BLaER1 (cell line): ENCODE results near the gene ESPNL.

ENCODE experiments used
- H3K27ac ChIP-seq: shearing (Covaris generic); formaldehyde crosslinking; 2 replicates; pipeline ENCODE4 v1.8.1; 2022
- H3K27me3 ChIP-seq: shearing (Covaris generic); formaldehyde crosslinking; 2 replicates; pipeline ENCODE4 v1.8.1; 2022
- H3K36me3 ChIP-seq: shearing (Covaris generic); formaldehyde crosslinking; 2 replicates; pipeline ENCODE4 v1.8.1; 2022
- H3K4me1 ChIP-seq: shearing (Covaris generic); formaldehyde crosslinking; 2 replicates; pipeline ENCODE4 v1.8.1; 2022
- H3K4me2 ChIP-seq: shearing (Covaris generic); formaldehyde crosslinking; 2 replicates; pipeline ENCODE4 v1.8.1; 2022
- H3K4me3 ChIP-seq: shearing (Covaris generic); formaldehyde crosslinking; 2 replicates; pipeline ENCODE4 v1.8.1; 2022
- H3K9ac ChIP-seq: shearing (Covaris generic); formaldehyde crosslinking; 2 replicates; pipeline ENCODE4 v1.8.1; 2022
- H3K9me3 ChIP-seq: shearing (Covaris generic); formaldehyde crosslinking; 2 replicates; pipeline ENCODE4 v1.8.1; 2022
- H4K20me1 ChIP-seq: shearing (Covaris generic); formaldehyde crosslinking; 2 replicates; pipeline ENCODE4 v1.8.1; 2022
- Cebpa-rat ChIP-seq: shearing (Covaris generic); IDR thresholded peaks from 2 replicates; pipeline ENCODE4 v1.8.1; 2022

Gene ESPNL

GRCh38 chr2:238151205-238151604, 51.1 kb downstream of the ESPNL start:
- H3K9me3 ChIP-seq: no peaks in the 10 kb centered on the region; the same call in 1 of the 2 replicates
- H3K4me1 ChIP-seq: peaks cover 50% of the 10 kb centered on the region
- TF ChIP-seq Cebpa-rat: no peak
- H3K36me3 ChIP-seq: no peaks in the 10 kb centered on the region
- no peak overlapping the region for H3K4me3 ChIP-seq
- no peak overlapping the region for H3K27ac ChIP-seq
- H3K4me2 ChIP-seq: peak overlapping the region; percentile 36
- no peaks in the 10 kb centered on the region for H3K27me3 ChIP-seq
- no peaks in the 10 kb centered on the region for H4K20me1 ChIP-seq
- H3K9ac ChIP-seq: no peak overlapping the region

- Histone ChIP-seq H3K9me3 (no peaks in the 10 kb centered on the region; the same call in 1 of the 2 replicates), H3K36me3 (no peaks in the 10 kb centered on the region), H3K4me2 (peak overlapping the region; percentile 36), H3K4me3 (no peak overlapping the region), H3K9ac (no peak overlapping the region), H3K27me3 (no peaks in the 10 kb centered on the region), H3K4me1 (peaks cover 45% of the 10 kb centered on the region), H4K20me1 (no peaks in the 10 kb centered on the region), H3K27ac (no peak overlapping the region)
- TF ChIP-seq Cebpa-rat: no peak
Observed at GRCh38 chr2:238151628-238152235, 51.6 kb downstream of the ESPNL start.

- H4K20me1 ChIP-seq: no peaks in the 10 kb centered on the region
- H3K4me1 ChIP-seq: peaks cover 36% of the 10 kb centered on the region
- no peak overlapping the region for H3K9ac ChIP-seq
- no peaks in the 10 kb centered on the region for H3K36me3 ChIP-seq
- H3K27ac ChIP-seq: no peak overlapping the region
- no peak overlapping the region for H3K4me3 ChIP-seq
- no peaks in the 10 kb centered on the region for H3K27me3 ChIP-seq
- H3K4me2 ChIP-seq: no peak overlapping the region
- no peak for TF ChIP-seq Cebpa-rat
- H3K9me3 ChIP-seq: no peaks in the 10 kb centered on the region; the same call in 1 of the 2 replicates
Observed at GRCh38 chr2:238152771-238153688, 52.9 kb downstream of the ESPNL start.

- H3K4me2 ChIP-seq: no peak overlapping the region
- 0 out of 2 replicates have a peak, but pooled peaks cover under 1% of the 10 kb centered on the region for H4K20me1 ChIP-seq
- no peak overlapping the region for H3K4me3 ChIP-seq
- peaks cover 6% of the 10 kb centered on the region; the same call in 1 of the 2 replicates for H3K27me3 ChIP-seq
- H3K27ac ChIP-seq: no peak overlapping the region
- no peaks in the 10 kb centered on the region; the same call in 1 of the 2 replicates for H3K9me3 ChIP-seq
- peaks cover 42% of the 10 kb centered on the region for H3K4me1 ChIP-seq
- no peaks in the 10 kb centered on the region for H3K36me3 ChIP-seq
- no peak for TF ChIP-seq Cebpa-rat
- no peak overlapping the region for H3K9ac ChIP-seq
Observed at GRCh38 chr2:238154570-238154969, 54.4 kb downstream of the ESPNL start.

DNA sequence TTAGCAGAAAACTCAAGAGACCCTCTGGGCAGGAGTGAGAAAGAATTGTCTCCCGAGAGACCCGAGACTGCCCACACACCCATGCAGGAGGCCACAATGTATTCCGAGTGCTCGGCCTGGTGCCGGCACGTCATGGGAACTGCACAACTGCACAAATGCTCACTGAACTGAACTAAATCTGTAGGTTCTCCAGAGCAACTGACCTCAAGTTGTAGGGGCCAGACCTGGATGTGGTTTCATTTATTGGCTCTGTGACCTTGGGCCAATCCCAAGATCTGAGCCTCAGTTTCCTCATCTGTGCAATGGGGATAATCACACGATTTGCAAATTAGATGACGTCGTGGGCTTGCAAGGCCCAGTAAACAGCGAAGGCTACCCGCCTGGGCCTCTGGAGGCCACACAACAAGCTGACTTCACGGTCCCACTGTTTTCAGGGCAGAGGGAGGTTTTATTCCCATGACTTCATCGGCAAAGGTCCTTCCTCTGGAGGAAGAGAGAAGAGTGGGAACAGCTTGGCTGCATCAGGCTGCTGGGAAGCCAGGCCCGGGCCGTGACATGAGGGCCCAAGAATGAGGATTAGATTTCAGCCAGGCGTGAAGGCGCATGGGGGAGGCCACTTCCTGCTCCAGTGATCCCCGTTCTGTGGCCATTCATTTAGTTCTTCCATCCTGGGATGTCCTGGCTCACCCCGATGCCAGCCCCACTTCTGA, 55.1 kb downstream of the ESPNL start:
- H4K20me1 ChIP-seq: 0 out of 2 replicates have a peak, but pooled peaks cover 6% of the 10 kb centered on the region
- no peak overlapping the region for H3K9ac ChIP-seq
- peaks cover 10% of the 10 kb centered on the region; the same call in 1 of the 2 replicates for H3K27me3 ChIP-seq
- peaks cover 45% of the 10 kb centered on the region for H3K4me1 ChIP-seq
- no peak overlapping the region for H3K4me3 ChIP-seq
- no peaks in the 10 kb centered on the region; the same call in 1 of the 2 replicates for H3K9me3 ChIP-seq
- no peak overlapping the region for H3K27ac ChIP-seq
- no peaks in the 10 kb centered on the region for H3K36me3 ChIP-seq
- peak overlapping the region; percentile 42 for H3K4me2 ChIP-seq
- TF ChIP-seq Cebpa-rat: no peak

- no peak overlapping the region for H3K4me3 ChIP-seq
- 0 out of 2 replicates have a peak, but pooled peaks cover 6% of the 10 kb centered on the region for H4K20me1 ChIP-seq
- H3K27me3 ChIP-seq: peaks cover 10% of the 10 kb centered on the region; the same call in 1 of the 2 replicates
- no peak for TF ChIP-seq Cebpa-rat
- peaks cover 45% of the 10 kb centered on the region for H3K4me1 ChIP-seq
- H3K36me3 ChIP-seq: no peaks in the 10 kb centered on the region
- no peak overlapping the region for H3K27ac ChIP-seq
- H3K9me3 ChIP-seq: no peaks in the 10 kb centered on the region; the same call in 1 of the 2 replicates
- H3K9ac ChIP-seq: no peak overlapping the region
- H3K4me2 ChIP-seq: peak overlapping the region; percentile 42
Observed at GRCh38 chr2:238155761-238156694, 55.9 kb downstream of the ESPNL start.

DNA sequence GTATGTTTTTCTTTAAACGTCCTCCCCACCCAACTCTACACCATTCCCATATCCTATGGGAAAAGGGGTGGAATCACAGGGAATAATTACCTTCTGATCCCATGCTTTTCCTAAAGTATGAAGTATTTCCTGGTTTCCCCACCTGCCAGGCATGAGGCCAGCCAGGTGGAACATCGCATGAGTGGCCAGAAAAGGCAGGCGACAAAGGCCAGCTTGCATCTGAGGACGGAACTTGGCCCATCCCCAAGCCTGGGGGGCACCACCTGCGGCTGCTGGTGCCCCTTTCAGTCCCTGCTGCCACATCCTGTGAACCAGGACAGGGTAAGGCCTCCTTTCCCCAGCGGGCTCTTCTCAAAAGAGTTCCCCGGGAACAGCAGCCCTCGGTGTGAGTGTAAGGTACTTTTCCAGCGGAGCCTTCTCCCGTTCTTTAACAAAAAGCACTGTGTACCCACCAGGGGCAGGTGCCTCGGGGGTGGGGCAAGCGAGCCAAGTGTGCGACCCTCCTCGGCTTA, 57.4 kb downstream of the ESPNL start:
- 0 out of 2 replicates have a peak, but pooled peaks cover 6% of the 10 kb centered on the region for H4K20me1 ChIP-seq
- H3K4me3 ChIP-seq: no peak overlapping the region
- no peaks in the 10 kb centered on the region; the same call in 1 of the 2 replicates for H3K9me3 ChIP-seq
- no peak overlapping the region for H3K9ac ChIP-seq
- no peak overlapping the region for H3K4me2 ChIP-seq
- peaks cover 44% of the 10 kb centered on the region for H3K4me1 ChIP-seq
- H3K36me3 ChIP-seq: no peaks in the 10 kb centered on the region
- no peak for TF ChIP-seq Cebpa-rat
- no peak overlapping the region for H3K27ac ChIP-seq
- peaks cover 10% of the 10 kb centered on the region; the same call in 1 of the 2 replicates for H3K27me3 ChIP-seq

DNA sequence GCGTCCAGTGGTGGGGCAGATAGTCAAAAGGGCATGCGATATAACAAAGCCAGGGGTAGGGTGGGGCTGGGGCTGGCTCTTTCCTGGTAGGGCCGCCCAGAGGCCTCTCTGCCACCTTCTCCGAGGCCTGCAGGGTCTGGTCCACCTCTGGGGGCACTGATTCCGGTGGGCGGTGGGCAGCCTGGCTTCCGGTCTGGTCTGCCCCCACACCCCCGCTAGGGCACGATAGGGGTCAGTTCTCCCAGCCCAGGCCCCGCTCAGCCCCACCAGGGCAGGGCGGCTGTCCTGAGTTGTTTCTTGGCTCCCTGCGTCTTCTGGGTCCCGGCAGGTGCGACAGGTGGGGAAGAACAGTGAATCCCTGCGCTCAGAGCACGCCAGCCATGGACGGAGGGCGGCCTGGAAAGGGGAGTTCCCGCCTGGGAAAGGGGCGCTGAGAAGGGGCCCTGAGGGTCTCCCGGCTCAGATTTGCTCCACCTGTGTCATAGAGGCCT, 57.9 kb downstream of the ESPNL start:
- no peak for TF ChIP-seq Cebpa-rat
- peak overlapping the region; percentile 99; the same call in 1 of the 2 replicates for H3K4me2 ChIP-seq
- peaks cover 10% of the 10 kb centered on the region; the same call in 1 of the 2 replicates for H3K27me3 ChIP-seq
- no peak overlapping the region for H3K9ac ChIP-seq
- peaks cover 46% of the 10 kb centered on the region for H3K4me1 ChIP-seq
- no peak overlapping the region for H3K27ac ChIP-seq
- no peak overlapping the region for H3K4me3 ChIP-seq
- H4K20me1 ChIP-seq: 0 out of 2 replicates have a peak, but pooled peaks cover 6% of the 10 kb centered on the region
- no peaks in the 10 kb centered on the region for H3K36me3 ChIP-seq
- no peaks in the 10 kb centered on the region; the same call in 1 of the 2 replicates for H3K9me3 ChIP-seq
